Measurements from ENCODE around the gene MYOM3.

The MYOM3 gene

GRCh38 chr1:24093732-24094131, 18.2 kb downstream of the MYOM3 start:
- no peak for TF ChIP-seq CTCF (IDR thresholded peaks at IDR 0.05)
- no peak overlapping the region for H3K27ac ChIP-seq
- no peak for DNase-seq
- H3K27me3 ChIP-seq = no peaks in the 10 kb centered on the region
- no peaks in the 10 kb centered on the region for H3K4me1 ChIP-seq
- no peaks in the 10 kb centered on the region for H3K36me3 ChIP-seq
- H3K4me3 ChIP-seq = no peak overlapping the region
- H3K9me3 ChIP-seq = no peaks in the 10 kb centered on the region
- intact Hi-C loops (cut with DNase I; ENCODE audit: low total_unique reads) = no loop called here

GRCh38 chr1:24092979-24093378, 19.0 kb downstream of the MYOM3 start:
- no peaks in the 10 kb centered on the region for H3K36me3 ChIP-seq
- H3K27me3 ChIP-seq = no peaks in the 10 kb centered on the region
- H3K4me1 ChIP-seq = no peaks in the 10 kb centered on the region
- H3K4me3 ChIP-seq = no peak overlapping the region
- H3K9me3 ChIP-seq = no peaks in the 10 kb centered on the region
- intact Hi-C loops (cut with DNase I; ENCODE audit: low total_unique reads) = no loop called here
- TF ChIP-seq CTCF (IDR thresholded peaks at IDR 0.05) = no peak
- DNase-seq = no peak
- no peak overlapping the region for H3K27ac ChIP-seq

GRCh38 chr1:24091971-24092482, 19.9 kb downstream of the MYOM3 start:
- Histone ChIP-seq H3K4me1 (no peaks in the 10 kb centered on the region), H3K36me3 (no peaks in the 10 kb centered on the region), H3K27me3 (no peaks in the 10 kb centered on the region), H3K27ac (no peak overlapping the region), H3K9me3 (no peaks in the 10 kb centered on the region), H3K4me3 (no peak overlapping the region)
- no peak for DNase-seq
- no peak for TF ChIP-seq CTCF (IDR thresholded peaks at IDR 0.05)
- intact Hi-C loops (cut with DNase I; ENCODE audit: low total_unique reads) = no loop called here

GRCh38 chr1:24090736-24091135, 21.2 kb downstream of the MYOM3 start:
- H3K9me3 ChIP-seq = no peaks in the 10 kb centered on the region
- no peaks in the 10 kb centered on the region for H3K4me1 ChIP-seq
- no peak for TF ChIP-seq CTCF (IDR thresholded peaks at IDR 0.05)
- intact Hi-C loops (cut with DNase I; ENCODE audit: low total_unique reads) = no loop called here
- no peaks in the 10 kb centered on the region for H3K27me3 ChIP-seq
- no peak for DNase-seq
- H3K4me3 ChIP-seq = no peak overlapping the region
- H3K36me3 ChIP-seq = no peaks in the 10 kb centered on the region
- no peak overlapping the region for H3K27ac ChIP-seq

GRCh38 chr1:24089743-24090555, 22.0 kb downstream of the MYOM3 start:
- Histone ChIP-seq H3K27ac (no peak overlapping the region), H3K27me3 (no peaks in the 10 kb centered on the region), H3K36me3 (no peaks in the 10 kb centered on the region), H3K9me3 (no peaks in the 10 kb centered on the region), H3K4me1 (no peaks in the 10 kb centered on the region), H3K4me3 (no peak overlapping the region)
- intact Hi-C loops (cut with DNase I; ENCODE audit: low total_unique reads) = no loop called here
- no peak for DNase-seq
- no peak for TF ChIP-seq CTCF (IDR thresholded peaks at IDR 0.05)
